Endothelial cell of umbilical vein (primary cell): ENCODE data around the gene PRDM1. TPM values are rescaled to one million over a fixed set of nuclear protein-coding genes. Genes with fewer than 3 reads are reported as not detected.

Experiments
- BruUV-seq: library from RNA; stranded (reverse); fragments of 400-500 nt; replicated peaks from 2 replicates; lab custom pipeline; 2021; lab: Mats Ljungman, UMichigan
- CTCF ChIA-PET: fragments of 300-600, 350-600 bp; sonication (Branson Sonifier 250); formaldehyde crosslinking; loops from one replicate; lab custom pipeline; 2021; ENCODE audit warnings: antibody characterized with exemption, inconsistent platforms; lab: Charles Lee
- POLR2A ChIA-PET: fragments of 300-600, 350-600 bp; sonication (Branson Sonifier 250); formaldehyde crosslinking; loops from one replicate; lab custom pipeline; 2021; ENCODE audit warnings: antibody characterized with exemption, inconsistent platforms; lab: Charles Lee
- DNase-seq: peaks from one replicate; pipeline ENCODE4 v3.0.0-alpha.2; 2011; ENCODE audit warnings: low read depth, low spot score
- FAIRE-seq: peaks from 2 replicates; lab custom pipeline; 2011; peaks lifted over from hg19 to GRCh38; lab: Jason Lieb, UNC
- H2AFZ ChIP-seq: 2 replicates; pipeline ENCODE4 v1.6.0; 2012; ENCODE audit warnings: low read depth, low read length, control low read depth, inconsistent platforms
- H3K27ac ChIP-seq: 2 replicates; pipeline ENCODE4 v1.5.1; 2011; ENCODE audit warnings: low read depth, mild to moderate bottlenecking, control low read depth, low read length, moderate library complexity; ENCODE audit not compliant: insufficient read depth
- H3K27me3 ChIP-seq, 2 experiments: 2 replicates each; pipeline versions ENCODE4 v1.6.0 to v1.6.1; 2011; ENCODE audit warnings: low read length in 2 of 2, mixed read lengths in 1 of 2; ENCODE audit not compliant: control insufficient read depth in 2 of 2, insufficient read depth in 2 of 2
- H3K36me3 ChIP-seq, 2 experiments: 2 replicates in 1 of 2; 3 replicates in 1 of 2; pipeline ENCODE4 v1.5.1; 2011; ENCODE audit warnings: low read length in 2 of 2, mild to moderate bottlenecking in 1 of 2, moderate library complexity in 1 of 2; ENCODE audit not compliant: control insufficient read depth in 2 of 2, insufficient read depth in 2 of 2; ENCODE audit errors: extremely low read depth in 1 of 2
- H3K4me1 ChIP-seq: 3 replicates; pipeline ENCODE4 v1.5.1; 2011; ENCODE audit warnings: mild to moderate bottlenecking, low read length; ENCODE audit not compliant: control insufficient read depth, insufficient read depth; ENCODE audit errors: extremely low read depth
- H3K4me2 ChIP-seq: 2 replicates; pipeline ENCODE4 v1.6.1; 2011; ENCODE audit warnings: low read length, control low read depth, mixed read lengths; ENCODE audit not compliant: insufficient read depth
- H3K4me3 ChIP-seq, 3 experiments: fragments of 200-600 bp in 1 of 3; sonication (generic), shearing (Covaris generic) in 1 of 3; replicated peaks in 1 of 3; 2 replicates each; pipeline ENCODE4 v1.5.1; 2011 to 2016; ENCODE audit warnings: control low read depth in 3 of 3, low read length in 3 of 3, mild to moderate bottlenecking in 2 of 3, inconsistent platforms in 1 of 3, low read depth in 1 of 3, moderate library complexity in 1 of 3; ENCODE audit not compliant: insufficient read depth in 1 of 3
- H3K79me2 ChIP-seq: 2 replicates; pipeline ENCODE4 v1.6.0; 2012; ENCODE audit warnings: low read length, inconsistent platforms; ENCODE audit not compliant: control insufficient read depth, insufficient read depth
- H3K9ac ChIP-seq: replicated peaks from 2 replicates; pipeline ENCODE3; 2011; ENCODE audit warnings: low read length, control low read depth; ENCODE audit not compliant: insufficient read depth; ENCODE audit errors: extremely low read depth
- H3K9me1 ChIP-seq: replicated peaks from 3 replicates; pipeline ENCODE4 v1.6.0; 2011; ENCODE audit warnings: mild to moderate bottlenecking, low read length; ENCODE audit not compliant: control insufficient read depth, insufficient read depth; ENCODE audit errors: extremely low read depth
- H3K9me3 ChIP-seq: replicated peaks from 2 replicates; pipeline ENCODE4 v1.5.1; 2012; ENCODE audit warnings: low read length, inconsistent platforms; ENCODE audit not compliant: control insufficient read depth, insufficient read depth
- H4K20me1 ChIP-seq: replicated peaks from 2 replicates; pipeline ENCODE3; 2011; ENCODE audit warnings: mild to moderate bottlenecking, low read length; ENCODE audit not compliant: control insufficient read depth, insufficient read depth; ENCODE audit errors: extremely low read depth
- EZH2 ChIP-seq: IDR thresholded peaks from 2 replicates; pipeline ENCODE4 v1.6.1; 2012; ENCODE audit warnings: borderline replicate concordance, low read depth, mild to moderate bottlenecking, moderate library complexity, low read length, inconsistent platforms; ENCODE audit not compliant: severe bottlenecking
- FOS ChIP-seq: IDR thresholded peaks from 2 replicates; pipeline ENCODE4 v1.6.1; 2011; ENCODE audit warnings: mild to moderate bottlenecking, low read length, moderate library complexity, borderline replicate concordance; ENCODE audit not compliant: insufficient read depth
- GATA2 ChIP-seq: IDR thresholded peaks from 2 replicates; pipeline ENCODE4 v1.7.0; 2011; ENCODE audit warnings: low read depth, mild to moderate bottlenecking, moderate library complexity, mixed read lengths, low read length; ENCODE audit not compliant: insufficient read length, insufficient read depth
- JUN ChIP-seq: IDR thresholded peaks from 2 replicates; pipeline ENCODE4 v1.6.1; 2011; ENCODE audit warnings: borderline replicate concordance, low read depth; ENCODE audit not compliant: insufficient read length, insufficient read depth
- MYC ChIP-seq: IDR thresholded peaks from one replicate; pipeline ENCODE4 v1.6.1; 2011; ENCODE audit warnings: mild to moderate bottlenecking, low read depth, low read length
- POLR2A ChIP-seq: IDR thresholded peaks from 2 replicates; pipeline ENCODE4 v1.6.1; 2012; ENCODE audit warnings: low read depth, mild to moderate bottlenecking, control low read depth, low read length
- POLR2AphosphoS5 ChIP-seq: IDR thresholded peaks from 2 replicates; pipeline ENCODE4 v1.6.1; 2012; ENCODE audit warnings: low read depth, mild to moderate bottlenecking, control low read depth, low read length, moderate library complexity; ENCODE audit not compliant: insufficient read depth
- dilution Hi-C: fragments of 300-500 bp; cut with MboI; formaldehyde crosslinking; loops from one replicate; pipeline ENCODE4 v1.15.0; 2019; ENCODE audit warnings: low sequenced_read_pairs; ENCODE audit not compliant: extremely low pct_ligation_motif_present
- intact Hi-C: fragments of 100-400 bp; cut with micrococcal nuclease; formaldehyde crosslinking; loops from one replicate; pipeline ENCODE4 v1.10.0; 2022
- polyA plus RNA-seq, 4 experiments: library from polyadenylated mRNA; depleted of rRNA in 3 of 4; stranded (reverse) in 3 of 4; unstranded in 1 of 4; fragments of >200 nt; gene quantifications; 2 replicates each; pipeline versions ENCODE4 v1.2.1 to v1.2.3, GENCODE V29; 2011 to 2012; ENCODE audit warnings: missing spikeins in 1 of 4
- total RNA-seq: library from RNA; stranded (reverse); gene quantifications from 2 replicates; pipeline ENCODE4 v1.2.3, GENCODE V29; 2021
- TF ChIP-seq, protein P1 (sequence below): IDR thresholded peaks from 2 replicates; pipeline ENCODE4 v1.6.1; 2011; ENCODE audit not compliant: insufficient read depth, insufficient read length
- TF ChIP-seq, protein P2 (sequence below), 2 donors: IDR thresholded peaks; 1 replicate in 1 of 2; 2 replicates in 1 of 2; pipeline ENCODE4 v1.5.1; 2011; ENCODE audit warnings: low read length in 2 of 2, mild to moderate bottlenecking in 2 of 2, moderate library complexity in 2 of 2, control low read depth in 1 of 2, inconsistent platforms in 1 of 2, low read depth in 1 of 2; ENCODE audit not compliant: insufficient read depth in 1 of 2; ENCODE audit errors: extremely low read depth in 1 of 2

The PRDM1 gene
- total and polyA plus RNA-seq, 2 donors (not counting 3 experiments of a cell fraction or from before 2014, with no cell fraction given): 0.36 to 2.7 TPM

- Histone ChIP-seq H4K20me1 (no peaks in the 10 kb centered on the region), H3K36me3 (no peaks in the 10 kb centered on the region), H3K27ac (no peak overlapping the region), H3K27me3 (peaks cover 0 to 14% of the 10 kb centered on the region in 2 experiments), H3K9me1 (no peaks in the 10 kb centered on the region), H3K4me2 (no peak overlapping the region), H3K4me3 (no peak overlapping the region), H3K9ac (no peak overlapping the region), H3K79me2 (no peaks in the 10 kb centered on the region), H3K9me3 (no peaks in the 10 kb centered on the region), H2AFZ (no peak overlapping the region), H3K4me1 (no peaks in the 10 kb centered on the region)
- BruUV-seq: no TSS peak
- intact Hi-C loops: no loop called here
- POLR2A ChIA-PET: no interaction called here
- CTCF ChIA-PET: no interaction called here
- dilution Hi-C loops: no loop called here
- no peak for FAIRE-seq
- no peak for DNase-seq
- TF ChIP-seq JUN (no peak), EZH2 (no peak)
Measured at GRCh38 chr6:106051226-106051625, 34.9 kb upstream of the PRDM1 start.

GRCh38 chr6:106053484-106054205 lies 32.5 kb upstream of the PRDM1 start:
- Histone ChIP-seq H2AFZ (no peak overlapping the region), H3K4me2 (no peak overlapping the region), H3K27ac (no peak overlapping the region), H3K4me1 (no peaks in the 10 kb centered on the region), H3K27me3 (peaks cover 0 to 14% of the 10 kb centered on the region in 2 experiments), H3K9ac (no peak overlapping the region), H3K4me3 (no peak overlapping the region), H3K9me3 (no peaks in the 10 kb centered on the region), H3K9me1 (no peaks in the 10 kb centered on the region), H3K79me2 (no peaks in the 10 kb centered on the region), H3K36me3 (no peaks in the 10 kb centered on the region), H4K20me1 (no peaks in the 10 kb centered on the region)
- dilution Hi-C loops (no loop called here), intact Hi-C loops (no loop called here)
- BruUV-seq: no TSS peak
- CTCF ChIA-PET: no interaction called here
- no peak for TF ChIP-seq POLR2A
- TF ChIP-seq FOS: no peak
- TF ChIP-seq POLR2AphosphoS5: no peak
- TF ChIP-seq, protein P1, sequence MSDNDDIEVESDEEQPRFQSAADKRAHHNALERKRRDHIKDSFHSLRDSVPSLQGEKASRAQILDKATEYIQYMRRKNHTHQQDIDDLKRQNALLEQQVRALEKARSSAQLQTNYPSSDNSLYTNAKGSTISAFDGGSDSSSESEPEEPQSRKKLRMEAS: no peak
- TF ChIP-seq, protein P2, sequence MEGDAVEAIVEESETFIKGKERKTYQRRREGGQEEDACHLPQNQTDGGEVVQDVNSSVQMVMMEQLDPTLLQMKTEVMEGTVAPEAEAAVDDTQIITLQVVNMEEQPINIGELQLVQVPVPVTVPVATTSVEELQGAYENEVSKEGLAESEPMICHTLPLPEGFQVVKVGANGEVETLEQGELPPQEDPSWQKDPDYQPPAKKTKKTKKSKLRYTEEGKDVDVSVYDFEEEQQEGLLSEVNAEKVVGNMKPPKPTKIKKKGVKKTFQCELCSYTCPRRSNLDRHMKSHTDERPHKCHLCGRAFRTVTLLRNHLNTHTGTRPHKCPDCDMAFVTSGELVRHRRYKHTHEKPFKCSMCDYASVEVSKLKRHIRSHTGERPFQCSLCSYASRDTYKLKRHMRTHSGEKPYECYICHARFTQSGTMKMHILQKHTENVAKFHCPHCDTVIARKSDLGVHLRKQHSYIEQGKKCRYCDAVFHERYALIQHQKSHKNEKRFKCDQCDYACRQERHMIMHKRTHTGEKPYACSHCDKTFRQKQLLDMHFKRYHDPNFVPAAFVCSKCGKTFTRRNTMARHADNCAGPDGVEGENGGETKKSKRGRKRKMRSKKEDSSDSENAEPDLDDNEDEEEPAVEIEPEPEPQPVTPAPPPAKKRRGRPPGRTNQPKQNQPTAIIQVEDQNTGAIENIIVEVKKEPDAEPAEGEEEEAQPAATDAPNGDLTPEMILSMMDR (IDR thresholded peaks at IDR 0.05; ENCODE audit: extremely low read depth in 1 of 2, insufficient read depth in 1 of 2, low read depth in 1 of 2, low read length in 2 of 2): no peak
- no peak for TF ChIP-seq EZH2
- TF ChIP-seq GATA2: no peak
- no peak for TF ChIP-seq JUN
- TF ChIP-seq MYC: no peak
- POLR2A ChIA-PET: no interaction called here
- no peak for FAIRE-seq
- DNase-seq: no peak
